IMR-90 (cell line): Measurements from ENCODE around the gene TEX22. TPM values are rescaled to one million over a fixed set of nuclear protein-coding genes. Genes with fewer than 3 reads are reported as not detected.

Experiments used
- ATAC-seq: fragments of 200-7000 bp; cut with Tn5 transposase; 2 replicates; pipeline ENCODE4 v1.9.1; 2020; ENCODE audit warnings: low read depth, mild to moderate bottlenecking, moderate library complexity
- BruUV-seq: library from RNA; stranded (reverse); fragments of 400-500 nt; replicated peaks from 2 replicates; lab custom pipeline; 2021; lab: Mats Ljungman, UMichigan
- CTCF ChIA-PET: fragments of 300-600 bp; formaldehyde crosslinking; extraction: SDS; loops from one replicate; lab custom pipeline; 2021; ENCODE audit warnings: antibody characterized with exemption; lab: Yijun Ruan, JAX
- POLR2A ChIA-PET: fragments of 300-600 bp; sonication (Branson Sonifier 250); formaldehyde crosslinking; loops from one replicate; lab custom pipeline; 2022; ENCODE audit warnings: antibody characterized with exemption; ENCODE audit not compliant: unreplicated experiment; lab: Charles Lee
- DNase-seq: peaks from one replicate; pipeline ENCODE4 v3.0.0; 2013
- H2AFZ ChIP-seq: replicated peaks from 2 replicates; pipeline ENCODE3; 2013; ENCODE audit warnings: low read length, mild to moderate bottlenecking; ENCODE audit not compliant: poor library complexity
- H2AK5ac ChIP-seq: 2 replicates; pipeline ENCODE4 v1.6.1; 2013; ENCODE audit warnings: low read depth, low read length, inconsistent platforms
- H2AK9ac ChIP-seq: replicated peaks from 2 replicates; pipeline ENCODE3; 2013; ENCODE audit warnings: mild to moderate bottlenecking, low read depth, low read length, moderate library complexity; ENCODE audit not compliant: poor library complexity
- H2BK120ac ChIP-seq: 2 replicates; pipeline ENCODE4 v1.6.1; 2013; ENCODE audit warnings: low read depth, low read length, inconsistent platforms
- H2BK15ac ChIP-seq: 3 replicates; pipeline ENCODE4 v1.6.1; 2013; ENCODE audit warnings: low read depth, low read length, inconsistent platforms
- H2BK20ac ChIP-seq: 2 replicates; pipeline ENCODE4 v1.6.1; 2013; ENCODE audit warnings: low read depth, mild to moderate bottlenecking, inconsistent platforms, low read length, moderate library complexity
- H2BK5ac ChIP-seq: 2 replicates; pipeline ENCODE4 v1.6.1; 2013; ENCODE audit warnings: mild to moderate bottlenecking, low read depth, low read length, inconsistent platforms; ENCODE audit not compliant: poor library complexity, severe bottlenecking
- H3K14ac ChIP-seq: replicated peaks from 2 replicates; pipeline ENCODE4 v1.6.1; 2013; ENCODE audit warnings: low read depth, low read length, inconsistent platforms
- H3K18ac ChIP-seq: 2 replicates; pipeline ENCODE4 v1.6.1; 2013; ENCODE audit warnings: low read depth, low read length, control low read depth
- H3K23ac ChIP-seq: 2 replicates; pipeline ENCODE4 v1.6.1; 2013; ENCODE audit warnings: low read depth, low read length, inconsistent platforms
- H3K27ac ChIP-seq: 2 replicates; pipeline ENCODE4 v1.5.1; 2013; ENCODE audit warnings: mild to moderate bottlenecking, control low read depth, low read length; ENCODE audit not compliant: insufficient read depth
- H3K27me3 ChIP-seq: 2 replicates; pipeline ENCODE4 v1.6.1; 2013; ENCODE audit warnings: low read length; ENCODE audit not compliant: control insufficient read depth, insufficient read depth
- H3K36me3 ChIP-seq: 2 replicates; pipeline ENCODE4 v1.6.1; 2013; ENCODE audit warnings: low read length, mixed read lengths; ENCODE audit not compliant: control insufficient read depth, insufficient read depth
- H3K4ac ChIP-seq: 2 replicates; pipeline ENCODE4 v1.6.1; 2013; ENCODE audit warnings: low read depth, low read length, inconsistent platforms
- H3K4me1 ChIP-seq: 2 replicates; pipeline ENCODE4 v1.6.1; 2013; ENCODE audit warnings: low read length, mixed read lengths; ENCODE audit not compliant: control insufficient read depth, insufficient read depth
- H3K4me2 ChIP-seq: 2 replicates; pipeline ENCODE4 v1.6.1; 2013; ENCODE audit warnings: low read depth, mild to moderate bottlenecking, control low read depth, low read length, moderate library complexity
- H3K4me3 ChIP-seq: 2 replicates; pipeline ENCODE4 v1.5.1; 2013; ENCODE audit warnings: low read depth, mild to moderate bottlenecking, control low read depth, low read length, moderate library complexity; ENCODE audit not compliant: insufficient read depth
- H3K56ac ChIP-seq: 2 replicates; pipeline ENCODE4 v1.6.1; 2013; ENCODE audit warnings: low read length, inconsistent platforms; ENCODE audit not compliant: insufficient read depth; ENCODE audit errors: extremely low read depth
- H3K79me1 ChIP-seq, 2 experiments: 2 replicates each; pipeline ENCODE4 v1.6.1; 2013; ENCODE audit warnings: low read length in 2 of 2, inconsistent platforms in 1 of 2, low read depth in 1 of 2
- H3K9ac ChIP-seq: 2 replicates; pipeline ENCODE4 v1.6.1; 2013; ENCODE audit warnings: low read depth, low read length, control low read depth
- H3K9me1 ChIP-seq: 2 replicates; pipeline ENCODE4 v1.6.1; 2013; ENCODE audit warnings: low read length, inconsistent platforms; ENCODE audit not compliant: insufficient read depth
- H3K9me3 ChIP-seq: 2 replicates; pipeline ENCODE4 v1.6.1; 2013; ENCODE audit warnings: low read length; ENCODE audit not compliant: control insufficient read depth, insufficient read depth
- H4K20me1 ChIP-seq: 2 replicates; pipeline ENCODE4 v1.6.1; 2013; ENCODE audit warnings: low read length, inconsistent platforms; ENCODE audit not compliant: insufficient read depth
- H4K5ac ChIP-seq: 2 replicates; pipeline ENCODE4 v1.6.1; 2013; ENCODE audit warnings: mild to moderate bottlenecking, low read depth, low read length, control low read depth
- H4K8ac ChIP-seq, 2 experiments: 2 replicates each; pipeline ENCODE4 v1.6.1; 2013; ENCODE audit warnings: low read depth in 2 of 2, low read length in 2 of 2, control low read depth in 1 of 2, inconsistent platforms in 1 of 2
- H4K91ac ChIP-seq: 2 replicates; pipeline ENCODE4 v1.6.1; 2013; ENCODE audit warnings: low read depth, low read length, inconsistent platforms; ENCODE audit not compliant: insufficient read depth
- BHLHE40 ChIP-seq: fragments of 150-350 bp; IDR thresholded peaks from 2 replicates; pipeline ENCODE4 v1.6.1; 2016; ENCODE audit warnings: mild to moderate bottlenecking, low read depth, low read length
- CHD1 ChIP-seq: IDR thresholded peaks from 2 replicates; pipeline ENCODE4 v1.6.1; 2012; ENCODE audit warnings: low read depth, low read length, improper control_type of control experiment
- CTCF ChIP-seq: conservative IDR thresholded peaks from 2 replicates; pipeline ENCODE4 v1.5.1; 2012; ENCODE audit warnings: mild to moderate bottlenecking, low read depth, low read length, improper control_type of control experiment
- ELK1 ChIP-seq: fragments of 150-350 bp; IDR thresholded peaks from 2 replicates; pipeline ENCODE4 v1.6.1; 2016; ENCODE audit warnings: low read depth, mild to moderate bottlenecking, low read length, moderate library complexity, borderline replicate concordance
- FOS ChIP-seq: fragments of 150-350 bp; IDR thresholded peaks from 2 replicates; pipeline ENCODE4 v1.6.1; 2016; ENCODE audit warnings: low read depth, low read length
- MAFK ChIP-seq: IDR thresholded peaks from 2 replicates; pipeline ENCODE4 v1.6.1; 2012; ENCODE audit warnings: low read depth, low read length, improper control_type of control experiment
- MAZ ChIP-seq: IDR thresholded peaks from 2 replicates; pipeline ENCODE4 v1.6.1; 2012; ENCODE audit warnings: low read depth, mild to moderate bottlenecking, low read length, improper control_type of control experiment, moderate library complexity, borderline replicate concordance
- MXI1 ChIP-seq: IDR thresholded peaks from 2 replicates; pipeline ENCODE4 v1.6.1; 2012; ENCODE audit warnings: low read depth, mild to moderate bottlenecking, low read length, moderate library complexity, borderline replicate concordance
- NFE2L2 ChIP-seq: fragments of 150-350 bp; IDR thresholded peaks from 2 replicates; pipeline ENCODE4 v1.6.1; 2016; ENCODE audit warnings: low read depth, mild to moderate bottlenecking, low read length
- POLR2A ChIP-seq: IDR thresholded peaks from 2 replicates; pipeline ENCODE4 v1.6.1; 2012; ENCODE audit warnings: mild to moderate bottlenecking, low read depth, low read length
- RAD21 ChIP-seq: IDR thresholded peaks from 2 replicates; pipeline ENCODE4 v1.6.1; 2012; ENCODE audit warnings: low read length, improper control_type of control experiment
- RCOR1 ChIP-seq: IDR thresholded peaks from 2 replicates; pipeline ENCODE4 v1.6.1; 2012; ENCODE audit warnings: mild to moderate bottlenecking, low read length, improper control_type of control experiment; ENCODE audit not compliant: insufficient replicate concordance
- RFX5 ChIP-seq: IDR thresholded peaks from 2 replicates; pipeline ENCODE4 v1.8.0; 2012; ENCODE audit warnings: low read depth, mild to moderate bottlenecking, low read length, moderate library complexity
- SMC3 ChIP-seq: fragments of 150-350 bp; IDR thresholded peaks from 2 replicates; pipeline ENCODE4 v1.6.1; 2016; ENCODE audit warnings: low read depth, mild to moderate bottlenecking, antibody characterized with exemption, low read length, moderate library complexity
- USF2 ChIP-seq: fragments of 150-350 bp; IDR thresholded peaks from 2 replicates; pipeline ENCODE4 v1.6.1; 2017; ENCODE audit warnings: mild to moderate bottlenecking, antibody characterized with exemption, low read length, low read depth
- WGBS, 2 experiments: methylation state at CpG; one replicate each; pipeline versions ENCODE4 v1.1.5 to v1.1.7; 2013; ENCODE audit warnings: missing lambda C conversion rate in 2 of 2; ENCODE audit not compliant: insufficient read length in 1 of 2; ENCODE audit errors: extremely low coverage in 2 of 2; 5-methylcytosine and 5-hydroxymethylcytosine counted together
- dilution Hi-C: fragments of 300-500 bp; cut with HindIII; formaldehyde crosslinking; loops from one replicate; pipeline ENCODE4 v1.14.3; 2018; ENCODE audit warnings: low sequenced_read_pairs; ENCODE audit not compliant: unreplicated experiment
- in situ Hi-C: fragments of 300-500 bp; cut with MboI; formaldehyde crosslinking; loops from 3 replicates; pipeline ENCODE4 v1.14.3; 2019; ENCODE audit warnings: low sequenced_read_pairs, inconsistent platforms, mixed read lengths
- intact Hi-C: fragments of 100-400 bp; cut with micrococcal nuclease; formaldehyde crosslinking; loops from 2 replicates; pipeline ENCODE4 v1.10.0; 2022
- polyA plus RNA-seq, 3 experiments: library from polyadenylated mRNA; depleted of rRNA; stranded (reverse); fragments of >200 nt; gene quantifications; 2 replicates each; pipeline ENCODE4 v1.2.3, GENCODE V29; 2012; ENCODE audit warnings: low replicate concordance in 1 of 3
- total RNA-seq: library from RNA; depleted of rRNA; stranded (reverse); fragments of >200 nt; gene quantifications from 2 replicates; pipeline ENCODE4 v1.2.3, GENCODE V29; 2012

Gene TEX22
- total and polyA plus RNA-seq, 2 of the 4 experiments (the other 2 are of a cell fraction): 0.10 to 0.18 TPM

GRCh38 chr14:105436891-105437722 is 38.8 kb downstream of the TEX22 start:
- no peak overlapping the region for H3K18ac ChIP-seq
- H2AK5ac ChIP-seq: no peak overlapping the region
- H3K4me1 ChIP-seq: no peaks in the 10 kb centered on the region
- no peak overlapping the region for H2BK20ac ChIP-seq
- peaks cover 17 to 79% of the 10 kb centered on the region in 2 experiments for H3K79me1 ChIP-seq
- peaks cover 82% of the 10 kb centered on the region for H4K20me1 ChIP-seq
- H3K36me3 ChIP-seq: peaks cover 11% of the 10 kb centered on the region
- dilution Hi-C loops: no loop called here
- DNase-seq: no peak
- in situ Hi-C loops: no loop called here
- no peak overlapping the region for H2BK15ac ChIP-seq
- H4K8ac ChIP-seq: no peak overlapping the region
- CTCF ChIA-PET: no interaction called here
- no peak overlapping the region for H2BK120ac ChIP-seq
- no peak for ATAC-seq
- no peak overlapping the region for H2AK9ac ChIP-seq
- no peak overlapping the region for H3K4me3 ChIP-seq
- H3K4me2 ChIP-seq: no peak overlapping the region
- no peak overlapping the region for H3K56ac ChIP-seq
- H2BK5ac ChIP-seq: no peak overlapping the region
- no peak overlapping the region for H3K9ac ChIP-seq
- POLR2A ChIA-PET: no interaction called here
- no peak overlapping the region for H3K4ac ChIP-seq
- H3K23ac ChIP-seq: no peak overlapping the region
- no peaks in the 10 kb centered on the region for H3K27me3 ChIP-seq
- H3K14ac ChIP-seq: no peak overlapping the region
- H3K9me3 ChIP-seq: no peaks in the 10 kb centered on the region
- no TSS peak for BruUV-seq
- H2AFZ ChIP-seq: no peak overlapping the region
- H4K5ac ChIP-seq: no peak overlapping the region
- H3K9me1 ChIP-seq: peaks cover 4% of the 10 kb centered on the region; the same call in 1 of the 2 replicates
- intact Hi-C loops: no loop called here
- H3K27ac ChIP-seq: no peak overlapping the region
- no peak overlapping the region for H4K91ac ChIP-seq
- 97% methylated on average over 28 of the region's 31 CpGs; no CpG with 5 or more reads in 1 of the 2 experiments for WGBS, 2 experiments
- no peak for TF ChIP-seq CTCF
- TF ChIP-seq CHD1: no peak
- TF ChIP-seq RAD21: no peak
- TF ChIP-seq POLR2A: no peak
- no peak for TF ChIP-seq USF2
- TF ChIP-seq MAFK: no peak
- TF ChIP-seq BHLHE40: no peak
- no peak for TF ChIP-seq NFE2L2
- TF ChIP-seq MXI1: no peak
- no peak for TF ChIP-seq FOS
- no peak for TF ChIP-seq RCOR1
- no peak for TF ChIP-seq ELK1
- TF ChIP-seq SMC3: no peak
- no peak for TF ChIP-seq RFX5
- TF ChIP-seq MAZ: no peak
